Neural cell (in vitro differentiated cells): Measurements from ENCODE around the gene KDM4B. TPM values are rescaled to one million over a fixed set of nuclear protein-coding genes. Genes with fewer than 3 reads are reported as not detected.

Experiments
- H2AFZ ChIP-seq: fragments of 200-600, 300-800 bp; sonication (generic), shearing (Covaris generic); 2 replicates; pipeline ENCODE4 v1.6.0; 2014; ENCODE audit warnings: low read depth, mild to moderate bottlenecking, antibody characterized with exemption, low read length, moderate library complexity
- H3F3A ChIP-seq: fragments of 200-600 bp; shearing (Covaris generic); 2 replicates; pipeline ENCODE4 v1.6.1; 2016; ENCODE audit warnings: mild to moderate bottlenecking, moderate library complexity, mixed read lengths, antibody characterized with exemption, low read length; ENCODE audit not compliant: insufficient read depth, poor library complexity, severe bottlenecking
- H3K27ac ChIP-seq: fragments of 200-600, 300-800 bp; sonication (generic), shearing (Covaris generic); 2 replicates; pipeline ENCODE4 v1.5.1; 2014; ENCODE audit warnings: mild to moderate bottlenecking, low read length, moderate library complexity
- H3K27me3 ChIP-seq: fragments of 300-800, 200-600 bp; sonication (generic), shearing (Covaris generic); 2 replicates; pipeline ENCODE4 v1.6.0; 2014; ENCODE audit warnings: mild to moderate bottlenecking, low read depth, low read length, moderate library complexity; ENCODE audit not compliant: insufficient read depth
- H3K36me3 ChIP-seq: fragments of 300-800, 200-600 bp; sonication (generic), shearing (Covaris generic); 2 replicates; pipeline ENCODE4 v1.5.1; 2014; ENCODE audit warnings: mild to moderate bottlenecking, antibody characterized with exemption, low read length, moderate library complexity; ENCODE audit not compliant: insufficient read depth
- H3K4me2 ChIP-seq: fragments of 300-800, 200-600 bp; sonication (generic), shearing (Covaris generic); 2 replicates; pipeline ENCODE4 v1.6.0; 2014; ENCODE audit warnings: mild to moderate bottlenecking, low read length
- H3K4me3 ChIP-seq: fragments of 300-800, 200-600 bp; sonication (generic), shearing (Covaris generic); 2 replicates; pipeline ENCODE4 v1.5.1; 2014; ENCODE audit warnings: mild to moderate bottlenecking, low read length, moderate library complexity
- H3K79me2 ChIP-seq: fragments of 200-600 bp; shearing (Covaris generic); replicated peaks from 2 replicates; pipeline ENCODE4 v1.6.0; 2014; ENCODE audit warnings: mild to moderate bottlenecking, low read length, moderate library complexity; ENCODE audit not compliant: insufficient read depth
- H3K9ac ChIP-seq: fragments of 300-800, 200-600 bp; sonication (generic), shearing (Covaris generic); 2 replicates; pipeline ENCODE4 v1.6.1; 2016; ENCODE audit warnings: mild to moderate bottlenecking, low read length, mixed read lengths
- H3K9me2 ChIP-seq: fragments of 200-600 bp; shearing (Covaris generic); 2 replicates; pipeline ENCODE4 v1.6.1; 2016; ENCODE audit warnings: mild to moderate bottlenecking, low read length, mixed read lengths; ENCODE audit not compliant: insufficient read depth
- H3K9me3 ChIP-seq: fragments of 200-600, 300-800 bp; sonication (generic), shearing (Covaris generic); 2 replicates; pipeline ENCODE4 v1.6.1; 2016; ENCODE audit warnings: mild to moderate bottlenecking, mixed run types, low read length, moderate library complexity, mixed read lengths
- H4K20me1 ChIP-seq: fragments of 200-600 bp; shearing (Covaris generic); 2 replicates; pipeline ENCODE4 v1.6.1; 2016; ENCODE audit warnings: mild to moderate bottlenecking, mixed run types; ENCODE audit not compliant: insufficient read depth
- CTCF ChIP-seq: fragments of 450-650 bp; IDR thresholded peaks from 2 replicates; pipeline ENCODE4 v1.5.1; 2014; ENCODE audit warnings: antibody characterized with exemption, mild to moderate bottlenecking, moderate library complexity; ENCODE audit not compliant: poor library complexity, severe bottlenecking
- EP300 ChIP-seq: fragments of 450-650 bp; conservative IDR thresholded peaks from 2 replicates; pipeline ENCODE4 v1.6.1; 2014; ENCODE audit warnings: antibody characterized with exemption, mild to moderate bottlenecking, moderate library complexity; ENCODE audit not compliant: poor library complexity, severe bottlenecking
- EZH2 ChIP-seq: fragments of 200-600, 300-800 bp; shearing (Covaris generic), sonication (generic); IDR thresholded peaks from 2 replicates; pipeline ENCODE4 v1.6.1; 2014; ENCODE audit warnings: antibody characterized with exemption, low read length, borderline replicate concordance, mild to moderate bottlenecking; ENCODE audit not compliant: insufficient read depth, poor library complexity, severe bottlenecking
- MXI1 ChIP-seq: fragments of 450-650 bp; conservative IDR thresholded peaks from 2 replicates; pipeline ENCODE4 v1.6.1; 2014; ENCODE audit warnings: antibody characterized with exemption, mild to moderate bottlenecking; ENCODE audit not compliant: poor library complexity, severe bottlenecking
- POLR2AphosphoS5 ChIP-seq: IDR thresholded peaks from 2 replicates; pipeline ENCODE4 v1.6.1; 2012
- RAD21 ChIP-seq: fragments of 450-650 bp; conservative IDR thresholded peaks from 2 replicates; pipeline ENCODE4 v1.6.1; 2014; ENCODE audit warnings: antibody characterized with exemption, mild to moderate bottlenecking, moderate library complexity
- REST ChIP-seq: IDR thresholded peaks from 2 replicates; pipeline ENCODE4 v1.6.1; 2012; ENCODE audit warnings: borderline replicate concordance
- SMC3 ChIP-seq: fragments of 450-650 bp; conservative IDR thresholded peaks from 2 replicates; pipeline ENCODE4 v1.6.1; 2014; ENCODE audit warnings: antibody characterized with exemption, mild to moderate bottlenecking, moderate library complexity; ENCODE audit not compliant: poor library complexity
- TAF1 ChIP-seq: IDR thresholded peaks from 2 replicates; pipeline ENCODE4 v1.6.1; 2012; ENCODE audit warnings: low read depth
- polyA plus RNA-seq: library from polyadenylated mRNA; depleted of rRNA; stranded (reverse); fragments of >200 nt; gene quantifications from 2 replicates; pipeline ENCODE4 v1.2.3, GENCODE V29; 2014

The KDM4B gene
- polyA plus RNA-seq, 1 donor from 2014 or later, result 19.1 TPM

- TF ChIP-seq TAF1, result no peak
- H3K79me2 ChIP-seq, result no peaks in the 10 kb centered on the region
- H4K20me1 ChIP-seq, result no peaks in the 10 kb centered on the region
- no peaks in the 10 kb centered on the region for H3K9me2 ChIP-seq
- no peak overlapping the region for H2AFZ ChIP-seq
- no peaks in the 10 kb centered on the region for H3F3A ChIP-seq
- no peak overlapping the region for H3K27ac ChIP-seq
- H3K36me3 ChIP-seq, result no peaks in the 10 kb centered on the region
- no peak overlapping the region for H3K4me2 ChIP-seq
- no peaks in the 10 kb centered on the region for H3K27me3 ChIP-seq
- H3K9ac ChIP-seq, result no peak overlapping the region
- no peak overlapping the region for H3K4me3 ChIP-seq
- H3K9me3 ChIP-seq, result no peaks in the 10 kb centered on the region
These were observed 168.2 kb downstream of the KDM4B start for GRCh38 chr19:5137114-5137513.

GRCh38 chr19:5137571-5138124 lies 168.7 kb downstream of the KDM4B start:
- H3K9me3 ChIP-seq, result no peaks in the 10 kb centered on the region
- TF ChIP-seq SMC3 (peak; percentile 61), POLR2AphosphoS5 (no peak), MXI1 (no peak), CTCF (peak; percentile 54), EP300 (no peak), RAD21 (peak; percentile 49), EZH2 (no peak), TAF1 (no peak), REST (no peak)
- no peak overlapping the region for H3K27ac ChIP-seq
- H3K36me3 ChIP-seq, result no peaks in the 10 kb centered on the region
- H3K79me2 ChIP-seq, result no peaks in the 10 kb centered on the region
- no peaks in the 10 kb centered on the region for H4K20me1 ChIP-seq
- no peaks in the 10 kb centered on the region for H3K9me2 ChIP-seq
- H3K4me3 ChIP-seq, result no peak overlapping the region
- H3K4me2 ChIP-seq, result no peak overlapping the region
- no peak overlapping the region for H2AFZ ChIP-seq
- H3F3A ChIP-seq, result no peaks in the 10 kb centered on the region
- H3K9ac ChIP-seq, result no peak overlapping the region
- H3K27me3 ChIP-seq, result no peaks in the 10 kb centered on the region
